ENCODE data around the gene N4BP2L1.
A peak's percentile ranks its signal among the peaks of the same experiment; 100 is the strongest.

Gene N4BP2L1

DNA sequence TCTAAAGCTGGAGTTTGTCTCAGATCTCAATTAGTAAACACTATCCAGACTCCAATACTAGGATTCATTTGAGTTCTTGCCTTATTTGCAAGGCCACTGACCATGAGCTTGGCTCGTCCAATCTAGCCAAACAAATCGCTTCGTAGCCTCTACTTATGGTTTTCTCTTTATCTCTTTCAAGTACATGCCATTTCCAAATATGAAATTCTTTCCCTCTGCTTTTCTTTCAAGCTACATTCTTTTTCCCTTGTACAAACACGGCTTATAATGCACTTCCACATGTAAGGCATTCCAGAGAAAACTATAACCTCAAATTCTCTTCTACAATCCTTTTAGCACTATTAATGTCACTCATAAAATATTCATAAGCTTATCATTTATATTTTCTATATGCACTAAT is 10.9 kb upstream of the N4BP2L1 start:
- in situ Hi-C loops (cut with HindIII; ENCODE audit: low sequenced_read_pairs), result no loop called here
- DNase-seq (ENCODE audit: low read depth, low spot score), result no peak
- TF ChIP-seq, protein P1, sequence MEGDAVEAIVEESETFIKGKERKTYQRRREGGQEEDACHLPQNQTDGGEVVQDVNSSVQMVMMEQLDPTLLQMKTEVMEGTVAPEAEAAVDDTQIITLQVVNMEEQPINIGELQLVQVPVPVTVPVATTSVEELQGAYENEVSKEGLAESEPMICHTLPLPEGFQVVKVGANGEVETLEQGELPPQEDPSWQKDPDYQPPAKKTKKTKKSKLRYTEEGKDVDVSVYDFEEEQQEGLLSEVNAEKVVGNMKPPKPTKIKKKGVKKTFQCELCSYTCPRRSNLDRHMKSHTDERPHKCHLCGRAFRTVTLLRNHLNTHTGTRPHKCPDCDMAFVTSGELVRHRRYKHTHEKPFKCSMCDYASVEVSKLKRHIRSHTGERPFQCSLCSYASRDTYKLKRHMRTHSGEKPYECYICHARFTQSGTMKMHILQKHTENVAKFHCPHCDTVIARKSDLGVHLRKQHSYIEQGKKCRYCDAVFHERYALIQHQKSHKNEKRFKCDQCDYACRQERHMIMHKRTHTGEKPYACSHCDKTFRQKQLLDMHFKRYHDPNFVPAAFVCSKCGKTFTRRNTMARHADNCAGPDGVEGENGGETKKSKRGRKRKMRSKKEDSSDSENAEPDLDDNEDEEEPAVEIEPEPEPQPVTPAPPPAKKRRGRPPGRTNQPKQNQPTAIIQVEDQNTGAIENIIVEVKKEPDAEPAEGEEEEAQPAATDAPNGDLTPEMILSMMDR (IDR thresholded peaks at IDR 0.05; ENCODE audit: low read depth, low read length), result no peak
- no peak overlapping the region for H3K4me3 ChIP-seq (ENCODE audit: low read depth, low read length)

DNA sequence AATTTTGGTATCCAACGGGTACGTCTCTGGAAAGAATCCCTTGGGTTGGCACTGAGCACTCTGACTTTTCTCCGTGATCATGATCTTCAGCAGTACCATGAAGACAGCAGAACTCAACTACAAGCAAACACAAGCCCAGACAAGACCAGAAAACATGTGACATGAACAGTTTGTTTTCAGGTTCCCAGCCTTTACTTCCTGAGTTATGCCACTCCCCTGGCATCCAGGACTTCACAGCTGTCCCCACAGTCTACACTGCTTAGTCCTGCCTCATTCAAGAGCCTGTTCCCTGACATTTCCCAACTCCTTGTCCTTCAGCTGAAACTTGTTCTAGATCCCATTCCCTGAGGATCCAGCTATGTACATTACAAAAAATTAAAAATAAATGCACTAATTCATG is 4.9 kb upstream of the N4BP2L1 start:
- in situ Hi-C loops (cut with HindIII; ENCODE audit: low sequenced_read_pairs), result no loop called here
- no peak overlapping the region for H3K4me3 ChIP-seq (ENCODE audit: low read depth, low read length)
- TF ChIP-seq, protein P1 (IDR thresholded peaks at IDR 0.05; ENCODE audit: low read depth, low read length), result no peak
- no peak for DNase-seq (ENCODE audit: low read depth, low spot score)

DNA sequence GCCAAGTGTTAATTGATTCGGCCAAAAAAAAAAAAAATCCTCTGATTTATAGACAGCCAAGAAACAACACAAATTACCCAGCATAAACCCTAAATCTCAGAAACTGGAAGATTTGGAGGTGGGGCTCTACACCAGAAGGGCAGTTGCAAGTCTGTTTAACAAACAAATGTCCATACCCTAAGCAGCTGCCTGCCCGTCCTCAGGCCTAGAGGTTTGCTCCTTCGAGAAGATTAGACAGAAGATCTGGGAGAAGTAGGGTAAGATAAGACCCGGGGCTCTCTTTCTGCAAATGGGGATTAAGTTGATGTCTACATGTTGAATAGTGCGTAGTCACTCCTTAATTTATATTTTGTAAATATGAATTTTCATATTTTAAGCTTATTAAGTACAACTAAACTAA is 3.4 kb upstream of the N4BP2L1 start:
- in situ Hi-C loops (cut with HindIII; ENCODE audit: low sequenced_read_pairs), result no loop called here
- TF ChIP-seq, protein P1 (IDR thresholded peaks at IDR 0.05; ENCODE audit: low read depth, low read length), result no peak
- no peak for DNase-seq (ENCODE audit: low read depth, low spot score)
- H3K4me3 ChIP-seq (ENCODE audit: low read depth, low read length), result no peak overlapping the region

DNA sequence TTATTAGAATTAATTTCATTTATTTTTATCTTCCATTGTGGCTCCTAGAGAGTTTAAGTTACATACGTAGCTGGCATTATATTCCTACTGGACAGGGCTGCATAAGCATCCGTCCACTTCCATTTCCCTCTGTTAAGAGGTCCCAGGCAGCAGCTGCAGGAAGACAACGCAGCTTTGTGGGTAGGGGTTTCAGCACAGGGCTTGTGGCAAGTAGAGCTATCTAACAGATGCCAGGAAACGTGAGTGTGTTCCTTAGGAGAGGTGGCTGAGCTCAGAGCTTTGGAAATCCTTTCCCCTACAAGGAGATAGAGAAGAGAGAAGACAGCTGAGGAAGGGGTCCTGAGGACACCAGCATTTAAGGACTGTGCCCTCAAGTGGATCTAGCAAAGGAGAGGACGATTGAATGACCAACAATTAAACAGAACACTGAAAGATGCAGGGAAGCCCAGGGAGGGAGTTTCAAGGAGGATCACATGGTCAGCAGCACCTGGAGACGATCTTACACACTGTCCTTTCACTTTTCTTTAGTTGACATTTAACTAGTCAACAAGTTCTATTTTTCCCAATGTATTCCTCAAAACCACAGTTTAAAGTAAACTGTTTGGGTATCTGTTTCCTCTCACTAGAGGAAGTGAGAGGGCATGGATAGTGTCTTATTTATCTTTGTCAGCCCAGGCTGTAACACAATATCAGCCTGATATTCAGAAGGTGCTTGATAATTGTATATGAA is 2.3 kb upstream of the N4BP2L1 start:
- no peak for DNase-seq (ENCODE audit: low read depth, low spot score)
- H3K4me3 ChIP-seq (ENCODE audit: low read depth, low read length), result no peak overlapping the region
- in situ Hi-C loops (cut with HindIII; ENCODE audit: low sequenced_read_pairs), result no loop called here
- TF ChIP-seq, protein P1 (IDR thresholded peaks at IDR 0.05; ENCODE audit: low read depth, low read length), result no peak

DNA sequence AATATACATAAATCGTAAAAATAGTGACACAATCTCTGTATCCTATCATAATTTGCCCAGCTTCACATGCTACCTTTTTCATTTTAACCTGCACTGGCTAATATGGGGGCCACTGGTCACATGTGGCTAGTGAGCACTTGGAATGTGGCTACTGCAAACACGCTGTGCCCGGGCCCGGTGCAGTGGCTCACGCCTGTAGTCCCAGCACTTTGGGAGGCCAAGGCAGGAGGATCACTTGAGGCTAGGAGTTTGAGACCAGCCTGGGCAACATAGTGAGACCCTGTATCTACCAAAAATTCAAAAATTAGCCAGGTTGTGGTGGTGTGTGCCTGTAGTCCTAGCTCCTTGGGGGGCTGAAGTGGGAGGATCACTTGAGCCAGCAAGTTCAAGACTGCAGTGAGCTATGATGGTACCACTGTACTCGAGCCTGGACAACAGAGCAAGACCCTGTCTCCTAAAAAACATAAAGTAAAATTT is 1.5 kb upstream of the N4BP2L1 start:
- in situ Hi-C loops (cut with HindIII; ENCODE audit: low sequenced_read_pairs), result no loop called here
- H3K4me3 ChIP-seq (ENCODE audit: low read depth, low read length), result no peak overlapping the region
- TF ChIP-seq, protein P1 (IDR thresholded peaks at IDR 0.05; ENCODE audit: low read depth, low read length), result no peak
- no peak for DNase-seq (ENCODE audit: low read depth, low spot score)

DNA sequence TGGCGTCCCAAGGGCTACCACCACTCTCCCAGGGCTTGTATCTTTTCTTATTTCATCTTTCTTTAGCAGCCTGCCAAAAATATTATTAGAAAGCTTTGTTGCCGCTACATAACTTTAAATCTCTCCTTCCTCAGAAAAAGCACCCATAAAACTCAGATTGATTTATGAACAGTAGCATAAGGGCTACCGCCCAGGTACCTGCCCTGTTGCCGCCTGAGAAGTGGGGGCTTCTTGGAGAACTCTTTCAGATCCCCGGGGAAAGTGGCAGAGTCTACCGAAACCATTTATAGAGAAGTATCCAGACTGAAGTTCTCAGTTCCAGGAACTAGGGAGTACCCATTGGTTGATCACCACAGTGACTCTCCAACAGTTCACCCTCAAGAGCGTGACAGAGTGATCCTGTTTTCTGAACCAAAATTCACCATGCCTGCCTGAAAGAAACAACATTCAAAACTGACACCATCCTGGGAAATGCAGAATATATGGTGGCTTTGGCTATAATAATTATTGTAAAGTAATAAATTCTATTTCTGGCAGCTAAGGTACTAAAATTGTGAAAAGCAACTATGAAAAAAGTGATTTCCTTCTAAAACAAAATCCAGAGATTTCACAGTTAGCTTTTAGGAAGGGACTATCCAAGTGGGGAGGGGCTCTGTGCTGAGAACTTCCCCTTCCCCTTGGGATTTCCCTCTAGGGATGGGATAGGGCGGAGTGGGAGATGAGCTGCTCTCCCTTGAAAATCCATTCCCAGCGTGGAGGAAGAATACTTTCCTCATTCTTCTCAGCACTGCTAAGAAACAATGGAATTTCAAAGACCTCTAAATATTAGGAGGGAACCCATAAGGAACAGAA is 877 bp upstream of the N4BP2L1 start:
- no peak for DNase-seq (ENCODE audit: low read depth, low spot score)
- H3K4me3 ChIP-seq (ENCODE audit: low read depth, low read length), result peak overlapping the region; percentile 56
- in situ Hi-C loops (cut with HindIII; ENCODE audit: low sequenced_read_pairs), result no loop called here
- TF ChIP-seq, protein P1 (IDR thresholded peaks at IDR 0.05; ENCODE audit: low read depth, low read length), result no peak

Data from astrocyte of the spinal cord (primary cell).